Measurements from ENCODE around the gene GMCL1. TPM values are rescaled to one million over a fixed set of nuclear protein-coding genes. Genes with fewer than 3 reads are reported as not detected.
A peak's percentile ranks its signal among the peaks of the same experiment; 100 is the strongest.

The GMCL1 gene
- total and polyA plus RNA-seq, 2 of the 13 experiments (the other 11 are each of a cell fraction or from before 2014, with no cell fraction given): 18.7 to 24.0 TPM

GRCh38 chr2:69829256-69830044 lies at the start of gene GMCL1 (continued):
- TF ChIP-seq ZNF710 (CRISPR knock-in tag; IDR thresholded peaks at IDR 0.05; ENCODE audit: borderline replicate concordance) (peak; percentile 41; the same call in 1 of the 2 replicates), ZHX1 (CRISPR knock-in tag; IDR thresholded peaks at IDR 0.05; ENCODE audit: low read depth) (peak; percentile 93; the same call in 1 of the 2 replicates), ZFP36L2 (CRISPR knock-in tag; IDR thresholded peaks at IDR 0.05) (0 out of 2 replicates have a peak, but pooled peaks have one; percentile 18), NFRKB (IDR thresholded peaks at IDR 0.05) (no peak), SOX13 (IDR thresholded peaks at IDR 0.05) (no peak), SOX13 (CRISPR knock-in tag; conservative IDR thresholded peaks at IDR 0.05 in 1 of 2, IDR thresholded peaks at IDR 0.05 in 1 of 2) (peak in 1 of 2 experiments; percentile 86; a peak in 2 of 4 replicates), TOE1 (CRISPR knock-in tag; IDR thresholded peaks at IDR 0.05) (peak; percentile 58; the same call in 1 of the 2 replicates), ZNF20 (CRISPR knock-in tag; IDR thresholded peaks at IDR 0.05) (no peak), FOXA1 (IDR thresholded peaks at IDR 0.05) (no peak), FOXA1 (CRISPR knock-in tag; IDR thresholded peaks at IDR 0.05) (peak; percentile 64), MAF1 (CRISPR knock-in tag; IDR thresholded peaks at IDR 0.05; ENCODE audit: borderline replicate concordance) (no peak), ZNF362 (CRISPR knock-in tag; IDR thresholded peaks at IDR 0.05; ENCODE audit: borderline replicate concordance) (peak; percentile 74; the same call in 1 of the 2 replicates), CENPBD1 (CRISPR knock-in tag; IDR thresholded peaks at IDR 0.05; ENCODE audit: borderline replicate concordance, low read depth) (no peak), DRAP1 (CRISPR knock-in tag; IDR thresholded peaks at IDR 0.05) (peak; percentile 91), KLF15 (CRISPR knock-in tag; IDR thresholded peaks at IDR 0.05; ENCODE audit: borderline replicate concordance) (peak; percentile 79; the same call in 1 of the 2 replicates), KLF16 (CRISPR knock-in tag; IDR thresholded peaks at IDR 0.05) (peak; percentile 68 to 99; a peak in 3 of 4 replicates), THAP11 (CRISPR knock-in tag; IDR thresholded peaks at IDR 0.05) (peak; percentile 95), SMC3 (IDR thresholded peaks at IDR 0.05; ENCODE audit: low read length) (no peak; the same call in 1 of the 2 replicates), SETDB1 (CRISPR knock-in tag; IDR thresholded peaks at IDR 0.05; ENCODE audit: borderline replicate concordance) (peak; percentile 78; the same call in 1 of the 2 replicates), CHCHD3 (CRISPR knock-in tag; IDR thresholded peaks at IDR 0.05) (peak; percentile 97), ZNF160 (CRISPR knock-in tag; IDR thresholded peaks at IDR 0.05) (peak; percentile 91), SNAI1 (CRISPR knock-in tag; IDR thresholded peaks at IDR 0.05; ENCODE audit: borderline replicate concordance) (peak; percentile 94; the same call in 1 of the 2 replicates), ZSCAN9 (CRISPR knock-in tag; IDR thresholded peaks at IDR 0.05; ENCODE audit: borderline replicate concordance) (peak; percentile 96; the same call in 1 of the 2 replicates)
